T follicular helper cell (primary cell): ENCODE results near the gene ZNF280B.
"Not testable (repeated sequence)": the region's sequence is repeated elsewhere in the genome, so short reads cannot be mapped to it uniquely, and the experiment has no call there.

Source experiments
- DNase-seq: peaks from one replicate; pipeline ENCODE4 v3.0.0-alpha.2; 2020; ENCODE audit warnings: low read depth

Gene ZNF280B

GRCh38 chr22:22507743-22508273 is 734 bp downstream of the ZNF280B start:
- DNase-seq = no peak

GRCh38 chr22:22506736-22507135 is 1.8 kb downstream of the ZNF280B start:
- no peak for DNase-seq

GRCh38 chr22:22498267-22498666 is 10.3 kb downstream of the ZNF280B start:
- no peak for DNase-seq

- DNase-seq = not testable (repeated sequence)
Observed at GRCh38 chr22:22491589-22491988, 17.0 kb downstream of the ZNF280B start.

- DNase-seq = no peak
Observed at GRCh38 chr22:22488736-22489135, 19.8 kb downstream of the ZNF280B start.

- DNase-seq = no peak
Observed at GRCh38 chr22:22487869-22488597, 20.5 kb downstream of the ZNF280B start.

GRCh38 chr22:22487059-22487458 is 21.5 kb downstream of the ZNF280B start:
- DNase-seq = no peak

- no peak for DNase-seq
Observed at GRCh38 chr22:22486132-22486899, 22.2 kb downstream of the ZNF280B start.

- no peak for DNase-seq
Observed at GRCh38 chr22:22485524-22485923, 23.0 kb downstream of the ZNF280B start.

GRCh38 chr22:22484023-22484422 is 24.5 kb downstream of the ZNF280B start:
- no peak for DNase-seq

GRCh38 chr22:22480940-22481339 is 27.6 kb downstream of the ZNF280B start:
- DNase-seq = no peak

GRCh38 chr22:22479999-22480532 is 28.5 kb downstream of the ZNF280B start:
- no peak for DNase-seq

GRCh38 chr22:22479116-22479515 is 29.4 kb downstream of the ZNF280B start:
- DNase-seq = no peak

- no peak for DNase-seq
Observed at GRCh38 chr22:22478470-22478869, 30.1 kb downstream of the ZNF280B start.

- no peak for DNase-seq
Observed at GRCh38 chr22:22474733-22475132, 33.8 kb downstream of the ZNF280B start.

- DNase-seq = not testable (repeated sequence)
Observed at GRCh38 chr22:22471104-22471503, 37.4 kb downstream of the ZNF280B start.

GRCh38 chr22:22469527-22469926 is 39.0 kb downstream of the ZNF280B start:
- no peak for DNase-seq

- DNase-seq = not testable (repeated sequence)
Observed at GRCh38 chr22:22468794-22469469, 39.6 kb downstream of the ZNF280B start.

- no peak for DNase-seq
Observed at GRCh38 chr22:22467112-22467511, 41.4 kb downstream of the ZNF280B start.

- DNase-seq = no peak
Observed at GRCh38 chr22:22465782-22466181, 42.8 kb downstream of the ZNF280B start.

GRCh38 chr22:22465094-22465602 is 43.4 kb downstream of the ZNF280B start:
- no peak for DNase-seq

- DNase-seq = no peak
Observed at GRCh38 chr22:22464541-22465054, 43.9 kb downstream of the ZNF280B start.
